Peyer's patch (tissue), 4 donors: ENCODE measurements around the gene MUC20.

Source experiments
- CTCF ChIP-seq, 6 experiments: fragments of 450-650 bp in 4 of 6; fragments of 200-600 bp in 2 of 6; sonication (generic) in 1 of 6; IDR thresholded peaks; one replicate each; pipeline ENCODE4 v1.5.1; 2017 to 2019; ENCODE audit warnings: antibody characterized with exemption in 6 of 6, mild to moderate bottlenecking in 3 of 6, moderate library complexity in 1 of 6
- POLR2A ChIP-seq, 2 donors: fragments of 450-650 bp; IDR thresholded peaks; one replicate each; pipeline ENCODE4 v1.5.1; 2017; ENCODE audit warnings: antibody characterized with exemption in 2 of 2, mild to moderate bottlenecking in 2 of 2, moderate library complexity in 2 of 2

- no peak for TF ChIP-seq CTCF (IDR thresholded peaks at IDR 0.05)
- TF ChIP-seq POLR2A (IDR thresholded peaks at IDR 0.05), result no peak
Observed at GRCh38 chr3:195767792-195768191, 47.0 kb downstream of the MUC20 start.
